ENCODE results near the gene QSOX2. TPM values are rescaled to one million over a fixed set of nuclear protein-coding genes. Genes with fewer than 3 reads are reported as not detected.

Gene QSOX2
- total RNA-seq, 1 experiment from 2014 or later = 40.0 TPM

DNA sequence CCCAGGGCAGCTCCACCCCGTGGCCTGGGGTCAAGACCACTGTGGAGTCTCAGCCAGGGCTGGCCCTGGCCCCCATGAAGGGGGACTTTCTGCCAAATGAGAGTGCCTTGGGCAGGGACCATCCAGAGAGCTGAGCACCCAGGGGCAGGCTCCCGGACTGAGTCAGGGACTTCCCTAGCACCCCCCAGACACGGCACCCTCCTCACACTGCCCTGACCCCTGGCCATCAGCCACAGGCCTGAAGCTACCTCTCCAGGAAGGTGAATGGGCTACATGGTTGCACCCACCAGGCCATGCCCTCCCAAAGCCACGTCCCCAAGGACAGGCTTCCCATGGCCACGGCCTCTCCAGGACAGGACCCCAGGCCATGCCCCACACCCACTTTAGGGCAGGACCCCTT lies 48.8 kb upstream of the QSOX2 start:
- TF ChIP-seq SIN3A (IDR thresholded peaks at IDR 0.05; ENCODE audit: borderline replicate concordance, insufficient read depth, low read depth, low read length) (no peak), CTCF (IDR thresholded peaks at IDR 0.05) (no peak), TCF7L2 (IDR thresholded peaks at IDR 0.05; ENCODE audit: low read depth, low read length) (no peak), POLR2AphosphoS5 (IDR thresholded peaks at IDR 0.05; ENCODE audit: low read depth, low read length) (no peak), REST (IDR thresholded peaks at IDR 0.05; ENCODE audit: insufficient read depth in 1 of 2, low read depth in 2 of 2, low read length in 1 of 2) (no peak)
- BruUV-seq (replicated peaks) = no TSS peak
- CTCF ChIA-PET = no interaction called here
- in situ Hi-C loops (cut with HindIII; ENCODE audit: low pct_unique_long_range_greater_than_20kb, low sequenced_read_pairs) = no loop called here
- Histone ChIP-seq H3K36me3 (ENCODE audit: control insufficient read depth, insufficient read depth, low read length) (no peaks in the 10 kb centered on the region), H3K4me1 (ENCODE audit: control insufficient read depth, insufficient read depth, low read length) (peaks cover 3% of the 10 kb centered on the region; the same call in 1 of the 2 replicates), H3K27me3 (ENCODE audit: control insufficient read depth, insufficient read depth, low read length) (no peaks in the 10 kb centered on the region), H3K9me3 (ENCODE audit: control insufficient read depth, insufficient read depth, low read depth, low read length) (no peaks in the 10 kb centered on the region), H3K27ac (ENCODE audit: low read length) (no peak overlapping the region), H3K4me3 (ENCODE audit: low read depth in 2 of 2, low read length in 2 of 2) (no peak overlapping the region)
- ATAC-seq (no peak), DNase-seq (ENCODE audit: low read depth, low spot score) (no peak)
- intact Hi-C loops (cut with micrococcal nuclease; ENCODE audit: unreplicated experiment) = no loop called here
- POLR2A ChIA-PET = no interaction called here

GRCh38 chr9:136293476-136294077 lies 48.0 kb upstream of the QSOX2 start:
- ChIA-PET CTCF (no interaction called here), POLR2A (no interaction called here)
- DNase-seq (ENCODE audit: low read depth, low spot score) = no peak
- peaks cover 3% of the 10 kb centered on the region; the same call in 1 of the 2 replicates for H3K4me1 ChIP-seq (ENCODE audit: control insufficient read depth, insufficient read depth, low read length)
- H3K27me3 ChIP-seq (ENCODE audit: control insufficient read depth, insufficient read depth, low read length) = no peaks in the 10 kb centered on the region
- H3K9me3 ChIP-seq (ENCODE audit: control insufficient read depth, insufficient read depth, low read depth, low read length) = no peaks in the 10 kb centered on the region
- BruUV-seq (replicated peaks) = no TSS peak
- in situ Hi-C loops (cut with HindIII; ENCODE audit: low pct_unique_long_range_greater_than_20kb, low sequenced_read_pairs) = no loop called here
- intact Hi-C loops (cut with micrococcal nuclease; ENCODE audit: unreplicated experiment) = no loop called here
- no peaks in the 10 kb centered on the region for H3K36me3 ChIP-seq (ENCODE audit: control insufficient read depth, insufficient read depth, low read length)
- TF ChIP-seq CTCF (IDR thresholded peaks at IDR 0.05) = no peak
- no peak for TF ChIP-seq REST (IDR thresholded peaks at IDR 0.05; ENCODE audit: insufficient read depth in 1 of 2, low read depth in 2 of 2, low read length in 1 of 2)
- TF ChIP-seq POLR2AphosphoS5 (IDR thresholded peaks at IDR 0.05; ENCODE audit: low read depth, low read length) = no peak
- no peak for TF ChIP-seq SIN3A (IDR thresholded peaks at IDR 0.05; ENCODE audit: borderline replicate concordance, insufficient read depth, low read depth, low read length)
- TF ChIP-seq TCF7L2 (IDR thresholded peaks at IDR 0.05; ENCODE audit: low read depth, low read length) = no peak
- H3K4me3 ChIP-seq (ENCODE audit: low read depth in 2 of 2, low read length in 2 of 2) = no peak overlapping the region
- no peak overlapping the region for H3K27ac ChIP-seq (ENCODE audit: low read length)
- ATAC-seq = no peak

All from Panc1 (cell line).